Activated naive CD8-positive, alpha-beta T cell treated with anti-CD3 and anti-CD28 coated beads, Interleukin-2, amount 10 ng/mL, durations not matched to agents 7 days and 5 days (primary cell): Measurements from ENCODE around the gene ALX3. TPM values are rescaled to one million over a fixed set of nuclear protein-coding genes. Genes with fewer than 3 reads are reported as not detected.
A peak's percentile ranks its signal among the peaks of the same experiment; 100 is the strongest.

Source experiments
- ATAC-seq: fragments of 150-1000 bp; cut with Tn5 transposase; one replicate; pipeline ENCODE4 v1.10.0; 2021; ENCODE audit warnings: low read depth, moderate library complexity
- POLR2A ChIA-PET: fragments of 350-600 bp; sonication (Branson Sonifier 250); formaldehyde crosslinking; loops from one replicate; lab custom pipeline; 2021; ENCODE audit warnings: antibody characterized with exemption; lab: Charles Lee
- DNase-seq: peaks from one replicate; pipeline ENCODE4 v3.0.0; 2021
- H3K27ac Mint-ChIP-seq: one replicate; pipeline ENCODE4 v1.8.0; 2022; ENCODE audit warnings: mild to moderate bottlenecking, mixed read lengths
- H3K27me3 Mint-ChIP-seq: one replicate; pipeline ENCODE4 v1.8.0; 2022; ENCODE audit warnings: mild to moderate bottlenecking, moderate library complexity, mixed read lengths
- H3K36me3 Mint-ChIP-seq: one replicate; pipeline ENCODE4 v1.8.0; 2021; ENCODE audit warnings: mild to moderate bottlenecking, mixed read lengths
- H3K4me1 Mint-ChIP-seq: one replicate; pipeline ENCODE4 v1.8.0; 2021; ENCODE audit warnings: mixed read lengths
- H3K4me3 Mint-ChIP-seq: one replicate; pipeline ENCODE4 v1.8.0; 2022; ENCODE audit warnings: mild to moderate bottlenecking, moderate library complexity, mixed read lengths
- H3K9me3 Mint-ChIP-seq: one replicate; pipeline ENCODE4 v1.8.0; 2021; ENCODE audit warnings: mixed read lengths
- total RNA-seq, 2 experiments: library from RNA; stranded (reverse); gene quantifications; one replicate each; pipeline ENCODE4 v1.2.3, GENCODE V29; 2021

The ALX3 gene
- total RNA-seq, 2 experiments from 2014 or later = not detected

DNA sequence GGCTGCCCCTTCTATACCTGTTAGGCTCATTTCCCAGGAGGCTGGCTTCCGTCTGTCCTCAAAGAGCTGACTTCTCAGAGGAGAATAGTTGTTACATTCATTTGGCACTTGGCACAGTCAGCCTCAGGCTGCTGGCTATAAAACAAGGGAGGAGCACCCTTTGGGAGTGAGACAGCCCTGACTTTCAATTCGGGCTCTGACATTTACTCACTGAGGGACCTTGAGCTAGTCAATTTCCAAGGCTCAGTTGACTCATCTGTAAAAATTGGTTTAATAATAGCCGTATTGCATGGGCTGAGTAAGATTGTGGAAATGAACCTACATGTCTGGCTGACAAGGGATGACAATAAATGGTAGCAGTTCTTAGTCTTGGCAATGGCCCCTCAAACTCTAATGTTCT, 13.7 kb downstream of the ALX3 start:
- ATAC-seq = no peak
- Mint-ChIP-seq H3K9me3 (no peaks in the 10 kb centered on the region), H3K4me1 (peaks cover 3% of the 10 kb centered on the region), H3K36me3 (peaks cover 8% of the 10 kb centered on the region), H3K27ac (no peak overlapping the region), H3K27me3 (no peaks in the 10 kb centered on the region), H3K4me3 (no peak overlapping the region)
- POLR2A ChIA-PET = interaction anchor here (0.6 kb wide), 2 partner anchors 10 to 137 kb away, joined by 3 read pairs; no protein-coding TSS in a partner anchor
- DNase-seq = no peak

- no peaks in the 10 kb centered on the region for H3K9me3 Mint-ChIP-seq
- H3K4me1 Mint-ChIP-seq = peaks cover 3% of the 10 kb centered on the region
- ATAC-seq (no peak), DNase-seq (no peak)
- POLR2A ChIA-PET = interaction anchor here (0.6 kb wide), 1 partner anchor 137 kb away, joined by 3 read pairs; no protein-coding TSS in a partner anchor
- no peak overlapping the region for H3K27ac Mint-ChIP-seq
- H3K36me3 Mint-ChIP-seq = peaks cover 8% of the 10 kb centered on the region
- no peaks in the 10 kb centered on the region for H3K27me3 Mint-ChIP-seq
- H3K4me3 Mint-ChIP-seq = no peak overlapping the region
These were observed 14.2 kb downstream of the ALX3 start for GRCh38 chr1:110056285-110056683.

GRCh38 chr1:110055493-110056284, 14.8 kb downstream of the ALX3 start:
- Mint-ChIP-seq H3K4me1 (peaks cover 3% of the 10 kb centered on the region), H3K9me3 (no peaks in the 10 kb centered on the region), H3K4me3 (no peak overlapping the region), H3K27me3 (no peaks in the 10 kb centered on the region), H3K27ac (no peak overlapping the region), H3K36me3 (peaks cover 8% of the 10 kb centered on the region)
- ATAC-seq = no peak
- DNase-seq = no peak
- POLR2A ChIA-PET = interaction anchor here (0.5 kb wide), 1 partner anchor 224 kb away, joined by 4 read pairs; no protein-coding TSS in a partner anchor

DNA sequence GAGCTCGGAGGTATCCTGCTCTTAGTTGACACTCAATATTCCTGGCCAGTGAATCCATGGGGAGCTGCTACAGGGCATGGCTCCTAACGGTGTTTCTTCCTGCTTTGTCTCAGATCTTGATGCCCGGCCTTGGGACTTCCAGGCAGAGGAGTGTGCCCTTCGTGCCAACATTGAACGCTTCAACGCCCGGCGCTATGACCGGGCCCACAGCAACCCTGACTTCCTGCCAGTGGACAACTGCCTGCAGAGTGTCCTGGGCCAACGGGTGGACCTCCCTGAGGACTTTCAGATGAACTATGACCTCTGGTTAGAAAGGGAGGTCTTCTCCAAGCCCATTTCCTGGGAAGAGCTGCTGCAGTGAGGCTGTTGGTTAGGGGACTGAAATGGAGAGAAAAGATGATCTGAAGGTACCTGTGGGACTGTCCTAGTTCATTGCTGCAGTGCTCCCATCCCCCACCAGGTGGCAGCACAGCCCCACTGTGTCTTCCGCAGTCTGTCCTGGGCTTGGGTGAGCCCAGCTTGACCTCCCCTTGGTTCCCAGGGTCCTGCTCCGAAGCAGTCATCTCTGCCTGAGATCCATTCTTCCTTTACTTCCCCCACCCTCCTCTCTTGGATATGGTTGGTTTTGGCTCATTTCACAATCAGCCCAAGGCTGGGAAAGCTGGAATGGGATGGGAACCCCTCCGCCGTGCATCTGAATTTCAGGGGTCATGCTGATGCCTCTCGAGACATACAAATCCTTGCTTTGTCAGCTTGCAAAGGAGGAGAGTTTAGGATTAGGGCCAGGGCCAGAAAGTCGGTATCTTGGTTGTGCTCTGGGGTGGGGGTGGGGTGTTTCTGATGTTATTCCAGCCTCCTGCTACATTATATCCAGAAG, 16.7 kb downstream of the ALX3 start:
- Mint-ChIP-seq H3K27me3 (no peaks in the 10 kb centered on the region), H3K36me3 (peaks cover 6% of the 10 kb centered on the region), H3K4me3 (no peak overlapping the region), H3K4me1 (no peaks in the 10 kb centered on the region), H3K27ac (no peak overlapping the region), H3K9me3 (no peaks in the 10 kb centered on the region)
- ATAC-seq (peak; percentile 70), DNase-seq (peak; percentile 79)
- POLR2A ChIA-PET = interaction anchor here (1.0 kb wide), 1 partner anchor 20 kb away, joined by 4 read pairs; the partner anchor contains the start of gene STRIP1

DNA sequence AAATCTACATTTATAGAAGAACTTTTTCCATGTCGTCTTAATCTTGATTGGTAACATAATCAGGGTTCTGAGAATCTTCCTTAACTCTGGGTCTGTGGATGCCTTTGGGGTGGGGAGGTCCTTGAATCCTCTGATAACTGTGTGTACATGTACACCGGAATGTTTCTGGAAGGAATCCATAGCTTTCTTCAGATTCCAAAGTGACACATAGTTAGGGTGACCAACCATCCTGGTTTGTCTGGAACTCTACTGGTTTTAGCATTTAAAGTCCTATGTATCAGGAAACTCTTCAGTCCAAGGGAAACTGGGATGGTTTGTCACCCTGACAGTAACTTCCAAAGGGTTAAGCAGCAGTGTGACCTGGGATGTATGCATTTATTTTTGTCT, 19.2 kb downstream of the ALX3 start:
- Mint-ChIP-seq H3K9me3 (no peaks in the 10 kb centered on the region), H3K36me3 (peaks cover 15% of the 10 kb centered on the region), H3K4me1 (no peaks in the 10 kb centered on the region), H3K4me3 (no peak overlapping the region), H3K27ac (no peak overlapping the region), H3K27me3 (no peaks in the 10 kb centered on the region)
- DNase-seq (no peak), ATAC-seq (no peak)
- POLR2A ChIA-PET = no interaction called here

DNA sequence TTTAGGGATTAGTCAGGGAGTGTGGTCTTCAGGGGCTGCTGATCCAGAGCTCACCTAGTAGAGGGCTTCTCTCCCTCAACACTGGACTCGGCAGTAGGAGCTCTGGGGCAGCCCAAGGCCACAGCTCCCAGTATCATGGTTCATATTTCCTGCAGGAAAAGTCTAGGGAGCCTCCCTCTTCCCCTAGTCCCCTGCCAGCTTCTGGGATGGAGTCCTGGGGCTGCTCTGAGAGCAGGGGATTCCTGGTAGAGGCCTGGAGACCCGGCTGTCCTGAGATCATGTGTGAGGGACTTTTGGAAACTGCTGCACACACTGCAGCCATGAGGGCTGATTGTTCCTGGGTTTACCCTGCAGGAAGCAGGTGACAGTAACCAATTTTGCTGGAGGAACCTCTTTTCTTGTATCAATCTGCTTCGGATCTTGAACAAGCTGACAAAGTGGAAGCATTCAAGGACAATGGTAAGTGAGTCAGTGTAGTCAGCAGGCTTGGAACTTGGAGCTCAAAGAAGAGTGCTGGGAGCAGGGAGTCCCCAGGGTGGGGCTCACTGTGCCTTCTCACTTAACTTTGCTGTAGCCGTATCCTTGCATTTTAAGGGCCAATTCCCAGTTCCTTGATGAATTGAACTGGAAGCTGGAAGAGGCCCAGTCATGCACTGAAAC, 19.7 kb downstream of the ALX3 start:
- DNase-seq (no peak), ATAC-seq (no peak)
- POLR2A ChIA-PET = interaction anchor here (1.1 kb wide), 1 partner anchor 16 kb away, joined by 3 read pairs; the partner anchor contains the start of gene STRIP1
- H3K36me3 Mint-ChIP-seq = peaks cover 19% of the 10 kb centered on the region
- H3K4me3 Mint-ChIP-seq = no peak overlapping the region
- H3K4me1 Mint-ChIP-seq = no peaks in the 10 kb centered on the region
- H3K27ac Mint-ChIP-seq = no peak overlapping the region
- H3K27me3 Mint-ChIP-seq = no peaks in the 10 kb centered on the region
- H3K9me3 Mint-ChIP-seq = no peaks in the 10 kb centered on the region

- DNase-seq (no peak), ATAC-seq (no peak)
- H3K27ac Mint-ChIP-seq = no peak overlapping the region
- H3K36me3 Mint-ChIP-seq = peaks cover 22% of the 10 kb centered on the region
- POLR2A ChIA-PET = interaction anchor here (1.1 kb wide), 1 partner anchor 16 kb away, joined by 3 read pairs; the partner anchor contains the start of gene STRIP1
- no peaks in the 10 kb centered on the region for H3K27me3 Mint-ChIP-seq
- no peak overlapping the region for H3K4me3 Mint-ChIP-seq
- no peaks in the 10 kb centered on the region for H3K4me1 Mint-ChIP-seq
- H3K9me3 Mint-ChIP-seq = no peaks in the 10 kb centered on the region
These were observed 20.5 kb downstream of the ALX3 start for GRCh38 chr1:110049801-110050601.

DNA sequence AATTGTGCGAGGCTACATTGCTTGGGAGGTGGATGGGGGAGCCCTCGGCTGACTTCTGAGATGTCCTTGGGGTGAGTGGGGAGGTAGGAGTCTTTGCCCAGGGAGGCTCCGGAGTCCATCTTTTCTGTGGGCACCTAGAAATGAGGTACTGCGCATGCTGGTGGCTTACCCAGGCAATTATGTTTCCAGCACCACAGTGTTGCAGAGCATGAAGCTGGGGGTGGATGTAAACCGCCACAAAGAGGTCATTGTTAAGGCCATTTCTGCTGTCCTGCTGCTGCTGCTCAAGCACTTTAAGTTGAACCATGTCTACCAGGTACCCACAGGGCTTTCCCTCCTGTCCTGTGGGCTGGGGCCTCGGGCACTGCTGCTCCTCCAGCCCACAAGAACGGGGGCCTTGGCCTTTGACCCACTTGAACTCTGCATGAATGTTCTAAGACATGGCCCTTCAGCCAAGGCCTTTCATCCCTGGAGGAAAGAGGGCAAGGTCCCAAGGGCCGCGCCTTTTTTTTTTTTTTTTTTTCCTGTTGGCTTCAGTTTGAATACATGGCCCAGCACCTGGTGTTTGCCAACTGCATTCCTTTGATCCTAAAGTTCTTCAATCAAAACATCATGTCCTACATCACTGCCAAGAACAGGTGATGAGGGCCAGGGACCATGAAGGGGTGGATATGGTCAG, 21.4 kb downstream of the ALX3 start:
- no peaks in the 10 kb centered on the region for H3K4me1 Mint-ChIP-seq
- H3K9me3 Mint-ChIP-seq = no peaks in the 10 kb centered on the region
- no peak for DNase-seq
- no peak overlapping the region for H3K4me3 Mint-ChIP-seq
- peaks cover 24% of the 10 kb centered on the region for H3K36me3 Mint-ChIP-seq
- H3K27ac Mint-ChIP-seq = no peak overlapping the region
- no peaks in the 10 kb centered on the region for H3K27me3 Mint-ChIP-seq
- POLR2A ChIA-PET = no interaction called here
- no peak for ATAC-seq

DNA sequence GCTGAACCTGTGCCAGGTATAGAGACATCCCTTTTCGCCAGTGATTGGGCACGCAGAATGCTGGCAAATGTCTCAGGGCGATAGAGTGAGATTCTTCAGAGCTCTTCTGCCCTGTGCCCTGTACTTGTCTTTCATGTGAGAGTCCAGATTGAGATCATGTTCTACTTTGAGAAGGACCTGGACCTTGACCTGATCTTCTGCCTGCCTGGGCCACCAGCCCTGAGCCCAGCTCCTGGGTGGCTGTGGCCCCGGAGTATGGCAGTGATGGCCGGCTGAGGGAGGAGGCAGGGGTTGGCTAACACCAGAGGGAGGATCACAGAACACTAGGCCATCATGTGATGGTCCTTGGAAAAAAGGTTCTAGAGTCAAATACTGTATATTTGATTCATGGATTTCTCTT, 22.2 kb downstream of the ALX3 start:
- Mint-ChIP-seq H3K27ac (no peak overlapping the region), H3K36me3 (peaks cover 23% of the 10 kb centered on the region), H3K27me3 (no peaks in the 10 kb centered on the region), H3K4me3 (no peak overlapping the region), H3K4me1 (no peaks in the 10 kb centered on the region), H3K9me3 (no peaks in the 10 kb centered on the region)
- DNase-seq (no peak), ATAC-seq (no peak)
- POLR2A ChIA-PET = no interaction called here

DNA sequence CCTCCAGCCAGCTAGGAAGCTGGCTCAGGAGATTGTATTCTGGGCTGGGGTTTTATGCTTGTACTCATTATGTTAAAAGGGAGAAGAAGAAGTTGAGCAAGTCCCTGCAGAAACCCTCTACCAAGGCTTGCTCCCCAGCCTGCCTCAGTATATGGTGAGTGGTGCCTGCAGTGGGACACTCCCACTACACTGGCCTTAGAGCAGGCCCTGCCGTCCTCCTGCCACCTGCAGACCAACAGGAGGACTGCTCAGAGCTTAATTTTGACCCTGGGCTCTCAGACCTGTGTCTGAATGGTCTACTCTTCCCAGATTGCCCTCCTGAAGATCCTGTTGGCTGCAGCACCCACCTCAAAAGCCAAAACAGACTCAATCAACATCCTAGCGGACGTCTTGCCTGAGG, 23.0 kb downstream of the ALX3 start:
- peaks cover 23% of the 10 kb centered on the region for H3K36me3 Mint-ChIP-seq
- no peaks in the 10 kb centered on the region for H3K9me3 Mint-ChIP-seq
- POLR2A ChIA-PET = interaction anchor here (0.8 kb wide), 1 partner anchor 13 kb away, joined by 4 read pairs; the partner anchor contains the start of gene STRIP1
- no peaks in the 10 kb centered on the region for H3K27me3 Mint-ChIP-seq
- H3K4me3 Mint-ChIP-seq = no peak overlapping the region
- no peaks in the 10 kb centered on the region for H3K4me1 Mint-ChIP-seq
- DNase-seq (no peak), ATAC-seq (no peak)
- H3K27ac Mint-ChIP-seq = no peak overlapping the region

GRCh38 chr1:110043016-110043415, 27.5 kb downstream of the ALX3 start:
- DNase-seq = no peak
- peaks cover 22% of the 10 kb centered on the region for H3K36me3 Mint-ChIP-seq
- POLR2A ChIA-PET = no interaction called here
- H3K27ac Mint-ChIP-seq = no peak overlapping the region
- no peak overlapping the region for H3K4me3 Mint-ChIP-seq
- no peak for ATAC-seq
- no peaks in the 10 kb centered on the region for H3K27me3 Mint-ChIP-seq
- H3K4me1 Mint-ChIP-seq = no peaks in the 10 kb centered on the region
- H3K9me3 Mint-ChIP-seq = no peaks in the 10 kb centered on the region

- peaks cover 13% of the 10 kb centered on the region for H3K36me3 Mint-ChIP-seq
- no peaks in the 10 kb centered on the region for H3K9me3 Mint-ChIP-seq
- H3K27me3 Mint-ChIP-seq = no peaks in the 10 kb centered on the region
- no peak overlapping the region for H3K27ac Mint-ChIP-seq
- ATAC-seq (peak; percentile 18), DNase-seq (no peak)
- no peak overlapping the region for H3K4me3 Mint-ChIP-seq
- peaks cover 7% of the 10 kb centered on the region for H3K4me1 Mint-ChIP-seq
- POLR2A ChIA-PET = no interaction called here
These were observed 29.9 kb downstream of the ALX3 start for GRCh38 chr1:110040548-110040947.
